HG02763 (cell line): ENCODE results near the gene ATP8B1.
"Not testable (repeated sequence)": the region's sequence is repeated elsewhere in the genome, so short reads cannot be mapped to it uniquely, and the experiment has no call there.

Experiments used
- ATAC-seq: cut with Tn5 transposase; IDR thresholded peaks from one replicate; pipeline ENCODE4 v1.9.1; 2021; ENCODE audit warnings: mild to moderate bottlenecking, moderate library complexity; ENCODE audit not compliant: unreplicated experiment

ATP8B1 gene

GRCh38 chr18:57803103-57803969 is at the start of gene ATP8B1:
TSS of gene ATP8B1 (minus strand) at chr18:57803315. CDS start at chr18:57731807, 71,508 bp downstream.
- ATAC-seq = no peak

GRCh38 chr18:57850063-57850462 is 46.9 kb upstream of the ATP8B1 start:
- no peak for ATAC-seq

GRCh38 chr18:57848374-57848773 is 45.3 kb upstream of the ATP8B1 start:
- ATAC-seq = not testable (repeated sequence)

DNA sequence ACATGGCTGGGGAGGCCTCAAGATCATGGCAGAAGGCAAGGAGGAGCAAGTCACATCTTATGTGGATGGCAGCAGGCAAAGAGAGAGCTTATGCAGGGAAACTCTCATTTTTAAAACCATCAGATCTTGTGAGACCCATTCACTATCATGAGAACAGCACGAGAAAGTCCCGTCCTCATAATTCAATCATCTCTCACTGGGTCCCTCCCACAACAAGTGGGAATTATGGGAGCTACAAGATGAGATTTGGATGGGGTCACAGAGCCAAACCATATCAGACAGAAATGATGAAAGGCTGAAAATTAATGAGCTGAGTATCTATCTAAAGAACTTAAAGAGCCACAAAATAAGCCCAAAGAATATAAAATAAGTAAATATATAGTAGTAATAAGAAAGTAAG is 44.3 kb upstream of the ATP8B1 start:
- not testable (repeated sequence) for ATAC-seq

- ATAC-seq = no peak
Measured at GRCh38 chr18:57846258-57846657, 43.1 kb upstream of the ATP8B1 start.

DNA sequence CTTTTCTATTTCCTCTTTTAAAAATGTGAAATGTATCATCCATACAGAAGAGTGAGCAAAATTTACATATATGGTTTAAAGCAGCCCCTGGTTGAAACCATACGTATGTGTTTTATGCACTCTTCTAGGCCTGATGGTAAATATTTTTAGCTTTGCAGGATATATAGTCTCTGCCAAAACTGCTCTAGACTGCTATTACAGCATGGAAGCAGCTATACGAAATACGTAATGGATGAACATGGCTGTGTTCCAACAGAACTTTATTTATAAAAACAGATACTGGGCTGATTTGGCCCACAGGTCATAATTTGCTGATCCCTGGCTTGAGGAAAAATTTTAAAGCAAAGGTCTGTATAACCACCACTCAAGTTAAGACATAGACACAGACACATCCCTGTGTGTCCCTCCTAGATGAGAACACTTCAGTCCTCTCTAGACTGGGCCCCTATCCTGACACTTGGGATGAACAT is 42.5 kb upstream of the ATP8B1 start:
- ATAC-seq = no peak

DNA sequence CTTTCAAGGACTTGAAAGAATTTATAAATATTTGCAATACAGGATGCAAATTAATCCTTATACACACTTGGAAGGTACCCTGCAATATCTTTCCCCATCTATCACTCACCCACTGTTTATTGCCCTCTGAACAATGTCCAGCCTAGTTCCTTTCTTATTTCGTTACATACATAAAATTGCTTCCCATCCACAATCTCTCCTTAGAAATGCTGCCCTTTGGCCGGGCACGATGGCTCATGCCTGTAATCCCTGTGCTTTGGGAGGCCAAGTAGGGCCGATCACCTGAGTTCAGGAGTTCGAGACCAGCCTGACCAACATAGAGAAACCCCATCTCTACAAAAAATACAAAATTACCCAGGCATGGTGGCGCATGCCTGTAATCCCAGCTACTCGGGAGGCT is 41.2 kb upstream of the ATP8B1 start:
- no peak for ATAC-seq

DNA sequence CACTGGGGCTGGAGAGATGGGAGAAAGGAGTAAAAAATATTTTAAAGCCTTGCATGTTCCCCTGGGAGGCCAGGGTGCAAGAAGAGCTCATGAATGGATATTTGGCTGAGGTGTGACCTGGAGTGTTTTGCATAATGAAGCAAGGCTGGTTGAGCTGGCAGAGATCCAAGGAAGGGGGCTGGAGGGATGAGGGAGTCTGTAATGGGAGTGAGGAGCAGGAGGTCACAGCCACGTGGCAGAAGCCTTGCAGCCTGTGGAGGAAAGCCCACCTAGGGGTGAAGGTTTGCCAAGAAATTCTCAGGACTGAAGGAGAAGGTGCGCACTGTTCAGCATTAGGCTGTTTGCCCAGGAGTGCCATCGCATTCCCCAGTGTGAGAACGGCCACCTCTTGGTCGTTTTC is 40.3 kb upstream of the ATP8B1 start:
- no peak for ATAC-seq

- ATAC-seq = peak; percentile 36
Measured at GRCh38 chr18:57841568-57841967, 38.5 kb upstream of the ATP8B1 start.

DNA sequence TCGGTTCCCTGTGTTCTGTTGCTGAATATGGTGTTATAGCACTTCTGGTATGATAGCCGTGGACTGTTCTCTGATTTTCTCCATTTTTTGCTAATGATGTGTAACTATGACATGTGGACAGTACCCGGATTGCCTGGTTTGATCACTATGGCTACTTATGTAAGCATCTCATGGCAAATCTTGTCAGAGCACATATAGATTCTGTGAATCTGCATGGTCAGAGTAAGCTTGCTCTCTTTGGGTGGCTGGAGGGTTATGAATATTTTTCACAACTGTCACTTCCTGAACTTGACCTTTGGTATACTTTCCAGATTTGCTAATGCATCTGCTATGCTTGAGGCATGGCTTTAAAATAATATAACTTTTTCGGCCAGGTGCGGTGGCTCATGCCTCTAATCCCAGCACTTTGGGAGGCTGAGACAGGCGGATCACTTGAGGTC is 36.8 kb upstream of the ATP8B1 start:
- ATAC-seq = no peak

- ATAC-seq = peak; percentile 79
Measured at GRCh38 chr18:57837917-57838548, 34.9 kb upstream of the ATP8B1 start.

DNA sequence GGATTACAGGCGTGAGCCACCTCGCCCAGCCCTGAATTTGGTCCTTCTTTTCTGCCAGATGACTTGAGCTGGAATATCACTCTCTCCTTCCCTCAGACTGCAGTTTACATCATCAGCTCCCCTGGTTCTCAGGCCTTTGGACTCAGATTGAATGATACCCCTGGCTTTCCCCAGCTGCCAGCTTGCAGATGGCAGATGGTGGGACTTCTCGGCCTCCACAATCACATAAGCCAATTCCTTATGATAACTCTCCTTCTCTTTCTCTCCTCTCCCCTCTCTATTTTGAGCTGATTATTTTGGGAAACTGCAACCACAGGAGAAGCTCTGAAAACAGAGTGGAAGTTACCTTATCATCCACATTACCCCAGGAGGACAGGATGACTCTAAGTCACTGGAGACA is 33.4 kb upstream of the ATP8B1 start:
- no peak for ATAC-seq

GRCh38 chr18:57835904-57836303 is 32.8 kb upstream of the ATP8B1 start:
- ATAC-seq = no peak

DNA sequence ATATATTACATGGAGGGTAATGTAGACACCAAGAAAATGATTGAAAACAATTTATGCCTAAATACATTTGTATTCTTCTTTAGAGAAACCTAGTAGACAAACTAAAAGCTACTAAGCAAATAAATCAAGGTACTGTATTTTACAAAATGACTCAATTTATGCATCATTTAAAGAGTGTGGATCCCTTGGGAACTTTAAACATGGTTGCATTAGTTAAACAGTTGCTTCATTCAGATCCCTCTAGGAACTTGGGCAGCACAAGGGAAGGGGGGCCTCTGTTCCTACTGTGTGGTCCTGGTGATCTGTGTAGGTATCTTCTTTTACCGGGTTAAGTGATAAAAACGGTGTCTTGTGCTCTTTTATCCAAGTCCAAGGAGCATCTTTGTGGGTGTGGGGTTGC is 31.5 kb upstream of the ATP8B1 start:
- no peak for ATAC-seq

DNA sequence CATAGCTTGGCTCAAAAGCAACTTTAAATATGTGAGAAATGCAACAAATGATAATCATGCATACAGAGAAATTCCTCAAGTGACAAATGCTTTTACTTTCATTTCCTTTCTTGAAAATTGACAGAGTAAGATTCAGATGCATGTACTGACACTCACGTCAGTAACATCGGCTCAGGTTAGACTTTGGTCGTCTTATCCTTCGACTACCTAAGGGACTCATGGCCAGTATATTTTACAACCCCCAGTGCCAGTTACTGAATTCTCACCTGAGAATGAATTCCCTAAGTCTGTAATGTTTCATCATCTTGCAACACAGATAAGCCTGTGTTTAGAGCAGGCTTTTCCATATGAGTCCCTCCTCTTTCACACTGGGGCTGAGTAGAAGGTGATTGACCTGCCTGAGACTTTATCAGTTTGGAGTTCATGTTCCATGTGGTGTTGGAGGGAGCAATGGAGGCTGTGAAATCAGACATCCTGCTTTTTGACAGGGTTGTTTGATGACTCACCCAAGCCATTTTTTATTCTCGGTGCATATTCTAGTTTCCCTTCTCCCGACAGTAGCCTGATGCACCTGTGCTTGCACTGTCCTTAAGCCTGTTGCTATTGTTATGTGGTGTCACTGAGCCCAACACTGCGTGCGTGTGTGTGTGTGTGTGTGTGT is 30.5 kb upstream of the ATP8B1 start:
- peak; percentile 43 for ATAC-seq

DNA sequence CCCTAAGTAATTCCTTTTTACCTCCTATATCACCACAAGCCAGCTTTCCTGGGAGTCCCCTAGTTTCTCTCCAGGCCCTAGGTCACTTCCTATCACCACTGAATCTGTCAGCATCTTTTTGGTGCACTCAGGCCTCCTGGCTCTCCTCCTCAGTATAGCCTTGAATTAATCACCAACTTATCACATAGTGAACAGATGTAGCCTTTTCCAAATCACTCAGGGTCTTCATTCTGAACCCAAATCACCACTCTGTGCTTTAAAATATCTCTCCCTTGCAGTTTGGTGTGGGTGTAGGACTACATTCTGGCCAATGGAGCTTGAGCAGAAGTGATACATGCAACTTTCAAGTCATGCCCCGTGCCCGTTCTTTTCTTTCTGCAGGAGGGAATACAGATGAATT is 29.6 kb upstream of the ATP8B1 start:
- no peak for ATAC-seq

GRCh38 chr18:57831597-57832377 is 28.7 kb upstream of the ATP8B1 start:
- no peak for ATAC-seq

GRCh38 chr18:57827646-57828045 is 24.5 kb upstream of the ATP8B1 start:
- no peak for ATAC-seq

DNA sequence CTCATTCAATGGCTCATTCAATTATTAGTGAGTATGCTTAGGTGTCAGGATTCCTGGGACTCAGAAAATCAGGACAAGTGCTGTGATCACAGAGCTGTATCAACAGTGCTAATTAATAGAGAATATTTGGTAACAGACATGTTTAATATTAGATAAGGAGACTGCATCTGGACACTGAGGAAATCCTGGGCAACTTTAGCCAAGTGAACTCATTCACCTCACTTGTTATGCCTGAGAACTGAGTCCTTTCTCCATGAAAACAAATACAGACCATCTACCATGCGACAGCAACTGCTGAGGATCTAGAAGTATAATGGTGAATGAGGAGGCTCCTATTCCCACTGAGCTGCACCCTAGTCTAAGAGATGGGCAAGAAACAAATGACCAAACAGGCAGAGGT is 23.1 kb upstream of the ATP8B1 start:
- no peak for ATAC-seq

DNA sequence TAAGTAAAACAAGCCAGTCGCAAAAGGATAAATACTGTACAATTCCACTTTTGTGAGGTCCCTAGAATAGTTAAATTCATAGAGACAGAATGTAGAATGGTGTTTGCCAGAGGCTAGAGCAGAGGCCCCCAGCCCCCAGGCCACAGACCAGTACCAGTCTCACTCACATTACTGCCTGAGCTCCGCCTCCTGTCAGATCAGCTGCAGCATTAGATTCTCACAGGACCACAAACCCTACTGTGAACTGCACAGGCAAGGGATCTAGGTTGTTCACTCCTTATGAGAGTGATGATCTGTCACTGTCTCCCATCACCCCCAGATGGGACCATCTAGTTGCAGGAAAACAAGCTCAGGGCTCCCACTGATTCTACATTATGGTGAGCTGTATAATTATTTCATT is 17.5 kb upstream of the ATP8B1 start:
- not testable (repeated sequence) for ATAC-seq
